Endothelial cell of umbilical vein (primary cell): ENCODE measurements around the gene B4GALT7. TPM values are rescaled to one million over a fixed set of nuclear protein-coding genes. Genes with fewer than 3 reads are reported as not detected.

Experiments used
- BruUV-seq: library from RNA; stranded (reverse); fragments of 400-500 nt; replicated peaks from 2 replicates; lab custom pipeline; 2021; lab: Mats Ljungman, UMichigan
- CTCF ChIA-PET: fragments of 300-600, 350-600 bp; sonication (Branson Sonifier 250); formaldehyde crosslinking; loops from one replicate; lab custom pipeline; 2021; ENCODE audit warnings: antibody characterized with exemption, inconsistent platforms; lab: Charles Lee
- POLR2A ChIA-PET: fragments of 300-600, 350-600 bp; sonication (Branson Sonifier 250); formaldehyde crosslinking; loops from one replicate; lab custom pipeline; 2021; ENCODE audit warnings: antibody characterized with exemption, inconsistent platforms; lab: Charles Lee
- DNase-seq: peaks from one replicate; pipeline ENCODE4 v3.0.0-alpha.2; 2011; ENCODE audit warnings: low read depth, low spot score
- FAIRE-seq: peaks from 2 replicates; lab custom pipeline; 2011; peaks lifted over from hg19 to GRCh38; lab: Jason Lieb, UNC
- H2AFZ ChIP-seq: 2 replicates; pipeline ENCODE4 v1.6.0; 2012; ENCODE audit warnings: low read depth, low read length, control low read depth, inconsistent platforms
- H3K27ac ChIP-seq: 2 replicates; pipeline ENCODE4 v1.5.1; 2011; ENCODE audit warnings: low read depth, mild to moderate bottlenecking, control low read depth, low read length, moderate library complexity; ENCODE audit not compliant: insufficient read depth
- H3K27me3 ChIP-seq, 2 experiments: 2 replicates each; pipeline versions ENCODE4 v1.6.0 to v1.6.1; 2011; ENCODE audit warnings: low read length in 2 of 2, mixed read lengths in 1 of 2; ENCODE audit not compliant: control insufficient read depth in 2 of 2, insufficient read depth in 2 of 2
- H3K36me3 ChIP-seq, 2 experiments: 2 replicates in 1 of 2; 3 replicates in 1 of 2; pipeline ENCODE4 v1.5.1; 2011; ENCODE audit warnings: low read length in 2 of 2, mild to moderate bottlenecking in 1 of 2, moderate library complexity in 1 of 2; ENCODE audit not compliant: control insufficient read depth in 2 of 2, insufficient read depth in 2 of 2; ENCODE audit errors: extremely low read depth in 1 of 2
- H3K4me1 ChIP-seq: 3 replicates; pipeline ENCODE4 v1.5.1; 2011; ENCODE audit warnings: mild to moderate bottlenecking, low read length; ENCODE audit not compliant: control insufficient read depth, insufficient read depth; ENCODE audit errors: extremely low read depth
- H3K4me2 ChIP-seq: 2 replicates; pipeline ENCODE4 v1.6.1; 2011; ENCODE audit warnings: low read length, control low read depth, mixed read lengths; ENCODE audit not compliant: insufficient read depth
- H3K4me3 ChIP-seq, 3 experiments: fragments of 200-600 bp in 1 of 3; sonication (generic), shearing (Covaris generic) in 1 of 3; replicated peaks in 1 of 3; 2 replicates each; pipeline ENCODE4 v1.5.1; 2011 to 2016; ENCODE audit warnings: control low read depth in 3 of 3, low read length in 3 of 3, mild to moderate bottlenecking in 2 of 3, inconsistent platforms in 1 of 3, low read depth in 1 of 3, moderate library complexity in 1 of 3; ENCODE audit not compliant: insufficient read depth in 1 of 3
- H3K79me2 ChIP-seq: 2 replicates; pipeline ENCODE4 v1.6.0; 2012; ENCODE audit warnings: low read length, inconsistent platforms; ENCODE audit not compliant: control insufficient read depth, insufficient read depth
- H3K9ac ChIP-seq: replicated peaks from 2 replicates; pipeline ENCODE3; 2011; ENCODE audit warnings: low read length, control low read depth; ENCODE audit not compliant: insufficient read depth; ENCODE audit errors: extremely low read depth
- H3K9me1 ChIP-seq: replicated peaks from 3 replicates; pipeline ENCODE4 v1.6.0; 2011; ENCODE audit warnings: mild to moderate bottlenecking, low read length; ENCODE audit not compliant: control insufficient read depth, insufficient read depth; ENCODE audit errors: extremely low read depth
- H3K9me3 ChIP-seq: replicated peaks from 2 replicates; pipeline ENCODE4 v1.5.1; 2012; ENCODE audit warnings: low read length, inconsistent platforms; ENCODE audit not compliant: control insufficient read depth, insufficient read depth
- H4K20me1 ChIP-seq: replicated peaks from 2 replicates; pipeline ENCODE3; 2011; ENCODE audit warnings: mild to moderate bottlenecking, low read length; ENCODE audit not compliant: control insufficient read depth, insufficient read depth; ENCODE audit errors: extremely low read depth
- EZH2 ChIP-seq: IDR thresholded peaks from 2 replicates; pipeline ENCODE4 v1.6.1; 2012; ENCODE audit warnings: borderline replicate concordance, low read depth, mild to moderate bottlenecking, moderate library complexity, low read length, inconsistent platforms; ENCODE audit not compliant: severe bottlenecking
- FOS ChIP-seq: IDR thresholded peaks from 2 replicates; pipeline ENCODE4 v1.6.1; 2011; ENCODE audit warnings: mild to moderate bottlenecking, low read length, moderate library complexity, borderline replicate concordance; ENCODE audit not compliant: insufficient read depth
- GATA2 ChIP-seq: IDR thresholded peaks from 2 replicates; pipeline ENCODE4 v1.7.0; 2011; ENCODE audit warnings: low read depth, mild to moderate bottlenecking, moderate library complexity, mixed read lengths, low read length; ENCODE audit not compliant: insufficient read length, insufficient read depth
- JUN ChIP-seq: IDR thresholded peaks from 2 replicates; pipeline ENCODE4 v1.6.1; 2011; ENCODE audit warnings: borderline replicate concordance, low read depth; ENCODE audit not compliant: insufficient read length, insufficient read depth
- POLR2AphosphoS5 ChIP-seq: IDR thresholded peaks from 2 replicates; pipeline ENCODE4 v1.6.1; 2012; ENCODE audit warnings: low read depth, mild to moderate bottlenecking, control low read depth, low read length, moderate library complexity; ENCODE audit not compliant: insufficient read depth
- dilution Hi-C: fragments of 300-500 bp; cut with MboI; formaldehyde crosslinking; loops from one replicate; pipeline ENCODE4 v1.15.0; 2019; ENCODE audit warnings: low sequenced_read_pairs; ENCODE audit not compliant: extremely low pct_ligation_motif_present
- intact Hi-C: fragments of 100-400 bp; cut with micrococcal nuclease; formaldehyde crosslinking; loops from one replicate; pipeline ENCODE4 v1.10.0; 2022
- polyA plus RNA-seq, 4 experiments: library from polyadenylated mRNA; depleted of rRNA in 3 of 4; stranded (reverse) in 3 of 4; unstranded in 1 of 4; fragments of >200 nt; gene quantifications; 2 replicates each; pipeline versions ENCODE4 v1.2.1 to v1.2.3, GENCODE V29; 2011 to 2012; ENCODE audit warnings: missing spikeins in 1 of 4
- total RNA-seq: library from RNA; stranded (reverse); gene quantifications from 2 replicates; pipeline ENCODE4 v1.2.3, GENCODE V29; 2021
- TF ChIP-seq, protein P1 (sequence below): IDR thresholded peaks from 2 replicates; pipeline ENCODE4 v1.6.1; 2011; ENCODE audit not compliant: insufficient read depth, insufficient read length
- TF ChIP-seq, protein P2 (sequence below), 2 donors: IDR thresholded peaks; 1 replicate in 1 of 2; 2 replicates in 1 of 2; pipeline ENCODE4 v1.5.1; 2011; ENCODE audit warnings: low read length in 2 of 2, mild to moderate bottlenecking in 2 of 2, moderate library complexity in 2 of 2, control low read depth in 1 of 2, inconsistent platforms in 1 of 2, low read depth in 1 of 2; ENCODE audit not compliant: insufficient read depth in 1 of 2; ENCODE audit errors: extremely low read depth in 1 of 2

B4GALT7 gene
- total and polyA plus RNA-seq, 2 donors (not counting 3 experiments of a cell fraction or from before 2014, with no cell fraction given): 35.1 to 78.9 TPM

DNA sequence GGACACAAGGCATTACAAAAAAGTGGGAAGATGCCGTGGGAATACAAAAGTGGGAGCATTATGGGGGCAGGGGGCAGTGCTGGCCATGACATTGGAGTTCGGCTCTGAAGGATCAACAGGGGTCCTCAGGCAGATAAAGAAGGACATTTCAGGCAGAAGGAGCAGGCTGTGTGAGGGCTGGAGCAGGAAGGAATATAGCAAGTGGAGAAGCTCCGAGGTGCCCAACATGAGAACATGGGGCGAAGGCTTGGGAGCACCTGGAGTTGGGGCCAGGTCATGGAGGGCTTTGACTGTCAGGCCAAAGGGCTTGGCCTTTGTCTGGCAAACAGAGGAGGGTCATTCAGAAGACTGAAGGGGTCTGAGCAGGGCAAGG lies 2.5 kb downstream of the B4GALT7 start:
- DNase-seq (no peak), FAIRE-seq (no peak)
- H3K4me2 ChIP-seq: no peak overlapping the region
- H3K9ac ChIP-seq: no peak overlapping the region
- H3K4me1 ChIP-seq: peaks cover 14% of the 10 kb centered on the region
- ChIA-PET CTCF (no interaction called here), POLR2A (no interaction called here)
- BruUV-seq: no TSS peak
- H3K9me3 ChIP-seq: no peaks in the 10 kb centered on the region
- H3K27me3 ChIP-seq: no peaks in the 10 kb centered on the region
- dilution Hi-C loops: no loop called here
- no peak overlapping the region for H3K4me3 ChIP-seq
- no peaks in the 10 kb centered on the region for H3K9me1 ChIP-seq
- H2AFZ ChIP-seq: no peak overlapping the region
- H3K27ac ChIP-seq: no peak overlapping the region
- peaks cover 5% of the 10 kb centered on the region for H3K79me2 ChIP-seq
- peaks cover 0 to 3% of the 10 kb centered on the region in 2 experiments for H3K36me3 ChIP-seq
- intact Hi-C loops: no loop called here
- no peaks in the 10 kb centered on the region for H4K20me1 ChIP-seq
- TF ChIP-seq FOS (no peak), JUN (no peak), GATA2 (no peak), EZH2 (no peak), POLR2AphosphoS5 (no peak)
- TF ChIP-seq, protein P1, sequence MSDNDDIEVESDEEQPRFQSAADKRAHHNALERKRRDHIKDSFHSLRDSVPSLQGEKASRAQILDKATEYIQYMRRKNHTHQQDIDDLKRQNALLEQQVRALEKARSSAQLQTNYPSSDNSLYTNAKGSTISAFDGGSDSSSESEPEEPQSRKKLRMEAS: no peak
- TF ChIP-seq, protein P2, sequence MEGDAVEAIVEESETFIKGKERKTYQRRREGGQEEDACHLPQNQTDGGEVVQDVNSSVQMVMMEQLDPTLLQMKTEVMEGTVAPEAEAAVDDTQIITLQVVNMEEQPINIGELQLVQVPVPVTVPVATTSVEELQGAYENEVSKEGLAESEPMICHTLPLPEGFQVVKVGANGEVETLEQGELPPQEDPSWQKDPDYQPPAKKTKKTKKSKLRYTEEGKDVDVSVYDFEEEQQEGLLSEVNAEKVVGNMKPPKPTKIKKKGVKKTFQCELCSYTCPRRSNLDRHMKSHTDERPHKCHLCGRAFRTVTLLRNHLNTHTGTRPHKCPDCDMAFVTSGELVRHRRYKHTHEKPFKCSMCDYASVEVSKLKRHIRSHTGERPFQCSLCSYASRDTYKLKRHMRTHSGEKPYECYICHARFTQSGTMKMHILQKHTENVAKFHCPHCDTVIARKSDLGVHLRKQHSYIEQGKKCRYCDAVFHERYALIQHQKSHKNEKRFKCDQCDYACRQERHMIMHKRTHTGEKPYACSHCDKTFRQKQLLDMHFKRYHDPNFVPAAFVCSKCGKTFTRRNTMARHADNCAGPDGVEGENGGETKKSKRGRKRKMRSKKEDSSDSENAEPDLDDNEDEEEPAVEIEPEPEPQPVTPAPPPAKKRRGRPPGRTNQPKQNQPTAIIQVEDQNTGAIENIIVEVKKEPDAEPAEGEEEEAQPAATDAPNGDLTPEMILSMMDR (IDR thresholded peaks at IDR 0.05; ENCODE audit: extremely low read depth in 1 of 2, insufficient read depth in 1 of 2, low read depth in 1 of 2, low read length in 2 of 2): no peak
